Sigmoid colon (tissue), 7 donors: Measurements from ENCODE around the gene ZDHHC13. TPM values are rescaled to one million over a fixed set of nuclear protein-coding genes. Genes with fewer than 3 reads are reported as not detected.

Experiments
- DNase-seq: peaks from one replicate; pipeline ENCODE4 v3.0.0-alpha.2; 2019
- H3K27ac ChIP-seq, 4 donors: fragments of 200-600 bp; sonication (generic); one replicate each; pipeline ENCODE4 v1.5.1; 2016 to 2019; ENCODE audit warnings: mild to moderate bottlenecking in 1 of 4
- H3K27me3 ChIP-seq, 3 donors: fragments of 200-600 bp; sonication (generic); one replicate each; pipeline ENCODE4 v1.5.1; 2019; ENCODE audit warnings: mild to moderate bottlenecking in 1 of 3
- H3K36me3 ChIP-seq, 4 donors: fragments of 200-600 bp; sonication (generic); one replicate each; pipeline ENCODE4 v1.5.1; 2016 to 2019
- H3K4me1 ChIP-seq, 4 donors: fragments of 200-600 bp; sonication (generic); one replicate each; pipeline ENCODE4 v1.5.1; 2017 to 2019
- H3K4me3 ChIP-seq, 4 donors: fragments of 200-600 bp; sonication (generic); one replicate each; pipeline ENCODE4 v1.5.1; 2017 to 2019; ENCODE audit warnings: mild to moderate bottlenecking in 2 of 4, moderate library complexity in 1 of 4
- H3K9me3 ChIP-seq, 4 donors: fragments of 200-600 bp in 3 of 4; sonication (generic) in 3 of 4; one replicate each; pipeline versions ENCODE4 v1.5.1 to v1.6.1; 2013 to 2019
- EP300 ChIP-seq, 4 donors: sonication (generic); formaldehyde crosslinking; IDR thresholded peaks; one replicate each; pipeline ENCODE4 v1.6.1; 2017; ENCODE audit warnings: antibody characterized with exemption in 4 of 4
- POLR2A ChIP-seq, 2 donors: fragments of 450-650 bp; IDR thresholded peaks; one replicate each; pipeline ENCODE4 v1.6.1; 2016; ENCODE audit warnings: antibody characterized with exemption in 2 of 2, mild to moderate bottlenecking in 2 of 2, moderate library complexity in 2 of 2
- POLR2AphosphoS5 ChIP-seq, 4 donors: sonication (generic); formaldehyde crosslinking; IDR thresholded peaks; one replicate each; pipeline ENCODE4 v1.6.1; 2017; ENCODE audit warnings: antibody characterized with exemption in 4 of 4
- WGBS, 2 donors: extraction: QIAGEN DNeasy Blood & Tissue Kit; methylation state at CpG; one replicate each; pipeline ENCODE4 v1.1.7; 2013; 5-methylcytosine and 5-hydroxymethylcytosine counted together
- intact Hi-C: fragments of 100-400 bp; cut with DNase I; formaldehyde crosslinking; loops from one replicate; pipeline ENCODE4 v1.15.1; 2023
- polyA plus RNA-seq, 3 donors: library from polyadenylated mRNA; stranded (reverse); fragments of 200-250 nt; gene quantifications; one replicate each; pipeline ENCODE4 v1.2.3, GENCODE V29; 2013
- total RNA-seq, 4 donors: library from RNA; depleted of rRNA; stranded (reverse); fragments of >200 nt; gene quantifications; one replicate each; pipeline ENCODE4 v1.1.0, GENCODE V29; 2016
- TF ChIP-seq, protein P1 (sequence below), 4 experiments: fragments of 450-650 bp in 3 of 4; fragments of 200-600 bp in 1 of 4; IDR thresholded peaks; one replicate each; pipeline ENCODE4 v1.5.1; 2016 to 2019; ENCODE audit warnings: antibody characterized with exemption in 4 of 4, mild to moderate bottlenecking in 3 of 4, moderate library complexity in 2 of 4
- donor health status: healthy with polysubstance abuse.
- donor health status: Bipolar disorder and iron deficiency.
- donor health status: healthy.

The ZDHHC13 gene
- total and polyA plus RNA-seq, 7 donors: 6.6 to 18.4 (median 7.5) TPM

DNA sequence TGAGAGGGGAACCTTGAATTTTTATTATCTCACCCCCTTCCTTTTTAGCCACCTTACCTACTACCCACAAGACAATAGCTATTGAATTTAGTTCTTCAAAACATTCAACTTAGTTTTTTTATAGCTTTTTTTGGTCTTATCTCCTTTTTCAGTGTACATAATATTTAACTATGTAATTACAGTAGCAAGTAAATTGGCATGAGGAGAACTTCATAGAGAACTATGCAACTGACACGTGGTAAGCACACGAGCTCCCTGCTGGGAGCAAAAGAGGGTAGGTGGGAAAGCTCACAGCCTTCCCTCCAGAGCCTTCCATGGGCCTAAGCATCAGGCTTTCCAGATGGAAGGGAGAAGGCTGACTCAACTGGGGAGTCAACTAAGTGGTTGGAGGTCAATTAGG is 22.1 kb upstream of the ZDHHC13 start:
- TF ChIP-seq POLR2AphosphoS5 (IDR thresholded peaks at IDR 0.05): no peak
- no peak for TF ChIP-seq POLR2A (IDR thresholded peaks at IDR 0.05)
- TF ChIP-seq EP300 (IDR thresholded peaks at IDR 0.05): no peak
- TF ChIP-seq, protein P1, sequence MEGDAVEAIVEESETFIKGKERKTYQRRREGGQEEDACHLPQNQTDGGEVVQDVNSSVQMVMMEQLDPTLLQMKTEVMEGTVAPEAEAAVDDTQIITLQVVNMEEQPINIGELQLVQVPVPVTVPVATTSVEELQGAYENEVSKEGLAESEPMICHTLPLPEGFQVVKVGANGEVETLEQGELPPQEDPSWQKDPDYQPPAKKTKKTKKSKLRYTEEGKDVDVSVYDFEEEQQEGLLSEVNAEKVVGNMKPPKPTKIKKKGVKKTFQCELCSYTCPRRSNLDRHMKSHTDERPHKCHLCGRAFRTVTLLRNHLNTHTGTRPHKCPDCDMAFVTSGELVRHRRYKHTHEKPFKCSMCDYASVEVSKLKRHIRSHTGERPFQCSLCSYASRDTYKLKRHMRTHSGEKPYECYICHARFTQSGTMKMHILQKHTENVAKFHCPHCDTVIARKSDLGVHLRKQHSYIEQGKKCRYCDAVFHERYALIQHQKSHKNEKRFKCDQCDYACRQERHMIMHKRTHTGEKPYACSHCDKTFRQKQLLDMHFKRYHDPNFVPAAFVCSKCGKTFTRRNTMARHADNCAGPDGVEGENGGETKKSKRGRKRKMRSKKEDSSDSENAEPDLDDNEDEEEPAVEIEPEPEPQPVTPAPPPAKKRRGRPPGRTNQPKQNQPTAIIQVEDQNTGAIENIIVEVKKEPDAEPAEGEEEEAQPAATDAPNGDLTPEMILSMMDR (IDR thresholded peaks at IDR 0.05): no peak
- no peak overlapping the region for H3K4me3 ChIP-seq
- no peaks in the 10 kb centered on the region for H3K9me3 ChIP-seq
- intact Hi-C loops: no loop called here
- no peaks in the 10 kb centered on the region for H3K4me1 ChIP-seq
- H3K36me3 ChIP-seq: no peaks in the 10 kb centered on the region
- H3K27ac ChIP-seq: no peak overlapping the region
- H3K27me3 ChIP-seq: peaks cover 0 to 6% (median 0%) of the 10 kb centered on the region in 3 donors
- no peak for DNase-seq
- 5 to 35% methylated on average over 2 of the region's 2 CpGs for WGBS, 2 donors

GRCh38 chr11:19099093-19099492 is 17.9 kb upstream of the ZDHHC13 start:
- intact Hi-C loops: no loop called here
- Histone ChIP-seq H3K4me3 (no peak overlapping the region), H3K36me3 (no peaks in the 10 kb centered on the region), H3K9me3 (no peaks in the 10 kb centered on the region), H3K27ac (no peak overlapping the region), H3K27me3 (peaks cover 0 to 6% (median 0%) of the 10 kb centered on the region in 3 donors), H3K4me1 (no peaks in the 10 kb centered on the region)
- TF ChIP-seq POLR2AphosphoS5 (IDR thresholded peaks at IDR 0.05) (no peak), POLR2A (IDR thresholded peaks at IDR 0.05) (no peak), EP300 (IDR thresholded peaks at IDR 0.05) (no peak)
- TF ChIP-seq, protein P1 (IDR thresholded peaks at IDR 0.05): no peak
- no peak for DNase-seq
- WGBS, 2 donors: 64 to 77% methylated on average over 3 of the region's 3 CpGs

- Histone ChIP-seq H3K27me3 (peaks cover 0 to 1% (median 0%) of the 10 kb centered on the region in 3 donors), H3K36me3 (no peaks in the 10 kb centered on the region), H3K4me3 (no peak overlapping the region), H3K27ac (no peak overlapping the region), H3K9me3 (no peaks in the 10 kb centered on the region), H3K4me1 (no peaks in the 10 kb centered on the region)
- no peak for DNase-seq
- intact Hi-C loops: no loop called here
- 91 to 92% methylated on average over 4 of the region's 4 CpGs for WGBS, 2 donors
- no peak for TF ChIP-seq POLR2A (IDR thresholded peaks at IDR 0.05)
- TF ChIP-seq, protein P1 (IDR thresholded peaks at IDR 0.05): no peak
Measured at GRCh38 chr11:19100885-19101284, 16.1 kb upstream of the ZDHHC13 start.

- no peaks in the 10 kb centered on the region for H3K36me3 ChIP-seq
- H3K27ac ChIP-seq: no peak overlapping the region
- intact Hi-C loops: no loop called here
- no peak overlapping the region for H3K4me3 ChIP-seq
- DNase-seq: no peak
- no peaks in the 10 kb centered on the region for H3K27me3 ChIP-seq
- whole genome bisulfite sequencing, 2 donors: 7 to 40% methylated on average over 4 of the region's 4 CpGs
- TF ChIP-seq EP300 (IDR thresholded peaks at IDR 0.05) (no peak), POLR2AphosphoS5 (IDR thresholded peaks at IDR 0.05) (no peak), POLR2A (IDR thresholded peaks at IDR 0.05) (no peak)
- TF ChIP-seq, protein P1 (IDR thresholded peaks at IDR 0.05): no peak
- H3K4me1 ChIP-seq: no peaks in the 10 kb centered on the region
- no peaks in the 10 kb centered on the region for H3K9me3 ChIP-seq
Measured at GRCh38 chr11:19101796-19102520, 15.0 kb upstream of the ZDHHC13 start.

- Histone ChIP-seq H3K36me3 (no peaks in the 10 kb centered on the region), H3K27me3 (no peaks in the 10 kb centered on the region), H3K27ac (no peak overlapping the region), H3K4me3 (no peak overlapping the region), H3K9me3 (no peaks in the 10 kb centered on the region), H3K4me1 (no peaks in the 10 kb centered on the region)
- intact Hi-C loops: no loop called here
- DNase-seq: no peak
- 17 to 45% methylated on average over 1 of the region's 1 CpG for WGBS, 2 donors
- TF ChIP-seq POLR2AphosphoS5 (IDR thresholded peaks at IDR 0.05): no peak
- no peak for TF ChIP-seq POLR2A (IDR thresholded peaks at IDR 0.05)
- no peak for TF ChIP-seq EP300 (IDR thresholded peaks at IDR 0.05)
- TF ChIP-seq, protein P1 (IDR thresholded peaks at IDR 0.05): no peak
Measured at GRCh38 chr11:19102521-19102900, 14.5 kb upstream of the ZDHHC13 start.
